Neutrophil (primary cell): ENCODE data around the gene LRRC25.

ENCODE experiments used
- H3K27ac ChIP-seq: fragments of 200-600 bp; sonication (generic); 2 replicates; pipeline ENCODE4 v1.5.1; 2016; ENCODE audit warnings: mild to moderate bottlenecking, moderate library complexity
- H3K27me3 ChIP-seq: fragments of 200-600 bp; sonication (generic); 2 replicates; pipeline ENCODE4 v1.6.0; 2016; ENCODE audit warnings: mild to moderate bottlenecking
- H3K36me3 ChIP-seq: fragments of 200-600 bp; sonication (generic); 2 replicates; pipeline ENCODE4 v1.5.1; 2017
- H3K4me1 ChIP-seq, 2 experiments: fragments of 200-600 bp in 1 of 2; sonication (generic) in 1 of 2; 1 replicate in 1 of 2; 2 replicates in 1 of 2; pipeline versions ENCODE4 v1.5.1 to v1.6.1; 2013 to 2016; ENCODE audit warnings: low read depth in 1 of 2, low read length in 1 of 2, mild to moderate bottlenecking in 1 of 2, moderate library complexity in 1 of 2; ENCODE audit not compliant: control insufficient read depth in 1 of 2, insufficient read depth in 1 of 2
- H3K4me3 ChIP-seq, 2 experiments: fragments of 200-600 bp in 1 of 2; sonication (generic) in 1 of 2; 1 replicate in 1 of 2; 2 replicates in 1 of 2; pipeline ENCODE4 v1.5.1; 2013 to 2016; ENCODE audit warnings: low read depth in 1 of 2, low read length in 1 of 2, mild to moderate bottlenecking in 1 of 2, moderate library complexity in 1 of 2
- H3K9me3 ChIP-seq: fragments of 200-600 bp; sonication (generic); 2 replicates; pipeline ENCODE4 v1.5.1; 2016
- TF ChIP-seq, protein P1 (sequence below): fragments of 200-600 bp; sonication (generic); IDR thresholded peaks from 2 replicates; pipeline ENCODE4 v1.5.1; 2016; ENCODE audit warnings: antibody characterized with exemption

The LRRC25 gene

DNA sequence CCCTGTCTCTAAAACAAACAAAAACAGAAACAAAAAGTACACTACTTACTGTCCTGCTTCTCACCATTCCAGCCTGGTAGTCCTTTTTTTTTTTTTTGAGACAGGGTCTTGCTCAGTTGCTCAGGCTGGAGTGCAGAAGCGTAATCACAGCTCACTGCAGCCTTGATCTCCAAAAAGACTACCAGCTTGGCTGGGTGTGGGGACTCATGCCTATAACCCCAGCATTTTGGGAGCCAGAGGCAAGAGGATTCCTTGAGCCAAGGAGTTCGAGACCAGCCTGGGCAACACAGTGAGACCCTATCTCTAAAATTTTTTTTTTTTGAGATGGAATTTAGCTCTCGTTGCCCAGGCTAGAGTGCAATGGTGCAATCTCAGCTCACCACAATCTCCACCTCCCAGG, 16.6 kb downstream of the LRRC25 start:
- peaks cover 8 to 9% of the 10 kb centered on the region in 2 experiments for H3K4me1 ChIP-seq
- H3K27me3 ChIP-seq, result peaks cover 25% of the 10 kb centered on the region
- TF ChIP-seq, protein P1, sequence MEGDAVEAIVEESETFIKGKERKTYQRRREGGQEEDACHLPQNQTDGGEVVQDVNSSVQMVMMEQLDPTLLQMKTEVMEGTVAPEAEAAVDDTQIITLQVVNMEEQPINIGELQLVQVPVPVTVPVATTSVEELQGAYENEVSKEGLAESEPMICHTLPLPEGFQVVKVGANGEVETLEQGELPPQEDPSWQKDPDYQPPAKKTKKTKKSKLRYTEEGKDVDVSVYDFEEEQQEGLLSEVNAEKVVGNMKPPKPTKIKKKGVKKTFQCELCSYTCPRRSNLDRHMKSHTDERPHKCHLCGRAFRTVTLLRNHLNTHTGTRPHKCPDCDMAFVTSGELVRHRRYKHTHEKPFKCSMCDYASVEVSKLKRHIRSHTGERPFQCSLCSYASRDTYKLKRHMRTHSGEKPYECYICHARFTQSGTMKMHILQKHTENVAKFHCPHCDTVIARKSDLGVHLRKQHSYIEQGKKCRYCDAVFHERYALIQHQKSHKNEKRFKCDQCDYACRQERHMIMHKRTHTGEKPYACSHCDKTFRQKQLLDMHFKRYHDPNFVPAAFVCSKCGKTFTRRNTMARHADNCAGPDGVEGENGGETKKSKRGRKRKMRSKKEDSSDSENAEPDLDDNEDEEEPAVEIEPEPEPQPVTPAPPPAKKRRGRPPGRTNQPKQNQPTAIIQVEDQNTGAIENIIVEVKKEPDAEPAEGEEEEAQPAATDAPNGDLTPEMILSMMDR, result no peak
- H3K9me3 ChIP-seq, result no peaks in the 10 kb centered on the region
- H3K27ac ChIP-seq, result no peak overlapping the region
- H3K4me3 ChIP-seq, result no peak overlapping the region
- H3K36me3 ChIP-seq, result no peaks in the 10 kb centered on the region

DNA sequence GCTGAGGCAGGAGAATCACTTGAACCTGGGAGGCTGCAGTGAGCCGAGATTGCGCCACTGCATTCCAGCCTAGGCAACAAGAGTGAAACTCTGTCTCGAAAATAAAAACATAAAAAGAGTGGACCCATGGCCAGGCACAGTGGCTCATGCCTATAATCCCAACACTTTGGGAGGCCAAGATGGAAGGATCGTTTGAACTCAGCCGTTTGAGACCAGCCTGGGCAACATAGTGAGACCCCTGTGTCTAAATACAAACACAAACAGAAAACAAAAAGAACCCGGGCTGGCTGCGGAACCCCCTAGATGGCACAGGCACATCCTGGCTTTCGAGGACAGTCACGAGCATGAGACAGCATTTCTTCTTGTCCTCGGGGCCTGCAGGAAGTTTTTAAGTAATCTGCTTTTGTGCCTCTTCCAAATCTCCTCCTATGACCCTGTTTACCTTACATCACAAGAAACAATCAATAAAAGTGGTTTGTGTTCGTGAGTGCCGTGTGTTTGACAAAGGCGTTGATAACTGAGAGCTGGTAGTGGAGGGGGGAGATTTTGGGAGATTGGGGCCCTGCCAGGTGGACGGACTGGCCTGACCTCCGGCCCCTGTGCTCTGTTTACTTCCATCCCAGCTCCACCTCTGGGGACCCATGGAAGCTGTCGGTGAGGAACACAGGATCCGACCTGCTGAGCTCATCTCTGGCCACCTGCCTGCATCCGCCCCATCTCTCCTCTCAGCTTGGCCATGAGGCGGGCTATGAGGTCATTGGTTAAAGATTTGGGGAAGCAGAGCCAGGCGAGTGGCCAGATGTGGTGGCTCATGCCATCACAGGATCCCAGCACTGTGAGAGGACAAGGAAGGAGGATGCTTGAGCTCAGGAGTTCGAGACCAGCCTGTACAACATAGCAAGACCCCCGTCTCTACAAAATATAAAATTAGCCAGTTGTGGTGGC, 17.3 kb downstream of the LRRC25 start:
- peaks cover 17% of the 10 kb centered on the region for H3K27me3 ChIP-seq
- H3K36me3 ChIP-seq, result no peaks in the 10 kb centered on the region
- peaks cover 14% of the 10 kb centered on the region in 2 experiments for H3K4me1 ChIP-seq
- H3K27ac ChIP-seq, result peak overlapping the region; percentile 63
- H3K4me3 ChIP-seq, result no peak overlapping the region
- no peaks in the 10 kb centered on the region for H3K9me3 ChIP-seq
- TF ChIP-seq, protein P1, result no peak

DNA sequence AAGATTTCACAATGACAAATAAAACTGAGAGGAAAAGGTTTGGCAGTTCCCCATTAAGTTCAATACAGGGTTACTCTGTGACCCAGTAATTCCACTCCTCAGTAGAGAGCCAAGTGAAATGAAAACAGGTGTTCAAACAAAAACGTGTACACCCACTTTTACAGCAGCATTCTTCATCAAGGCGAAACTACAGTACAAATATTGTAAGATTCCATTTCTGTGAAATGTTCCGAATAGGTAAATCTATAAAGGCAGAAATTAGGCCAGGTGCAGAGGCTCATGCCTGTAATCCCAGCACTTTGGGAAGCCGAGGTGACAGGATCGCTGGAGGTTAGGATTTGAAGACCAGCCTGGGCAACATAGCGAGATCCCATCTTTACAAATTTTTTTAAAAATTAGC, 20.4 kb downstream of the LRRC25 start:
- Histone ChIP-seq H3K4me1 (peaks cover 32 to 33% of the 10 kb centered on the region in 2 experiments), H3K27me3 (no peaks in the 10 kb centered on the region), H3K4me3 (no peak overlapping the region), H3K9me3 (no peaks in the 10 kb centered on the region), H3K36me3 (no peaks in the 10 kb centered on the region), H3K27ac (no peak overlapping the region)
- TF ChIP-seq, protein P1, result no peak

DNA sequence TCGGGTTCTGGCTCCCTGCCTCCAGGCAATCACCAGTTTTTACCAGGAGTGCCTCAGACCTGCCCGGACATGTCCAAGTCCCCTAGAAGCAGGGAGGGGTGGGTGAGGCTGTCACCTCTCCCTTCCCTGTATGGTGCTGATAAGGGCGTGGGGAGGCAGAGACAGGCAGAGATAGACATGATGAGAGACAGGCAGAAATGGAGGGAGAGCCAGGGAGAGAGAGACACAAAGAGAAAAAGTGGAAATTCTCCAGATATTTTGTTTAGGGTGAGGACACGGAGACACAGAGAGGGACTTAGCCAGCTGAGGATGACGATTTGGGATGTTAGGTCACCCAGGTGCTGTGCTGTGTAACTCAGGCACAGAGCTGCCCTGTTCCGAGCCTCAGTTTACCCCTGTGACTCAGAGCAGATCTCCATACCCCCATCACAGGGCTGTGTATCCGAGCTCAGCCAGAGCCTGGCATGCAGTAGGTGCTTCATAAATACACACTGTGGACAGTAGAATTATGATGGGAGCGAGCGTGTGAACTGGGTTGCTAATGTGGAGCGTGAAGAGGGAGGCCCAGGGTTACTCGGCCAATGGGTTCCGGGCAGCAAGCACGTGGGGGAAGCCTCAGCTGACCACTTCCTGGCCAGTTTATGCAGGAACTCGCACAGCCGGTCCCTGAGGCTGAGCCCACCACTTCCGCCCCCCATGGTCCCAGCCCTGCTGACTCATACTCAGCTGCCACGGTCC, 23.4 kb downstream of the LRRC25 start:
- no peaks in the 10 kb centered on the region for H3K36me3 ChIP-seq
- H3K27me3 ChIP-seq, result no peaks in the 10 kb centered on the region
- H3K27ac ChIP-seq, result peak overlapping the region; percentile 95
- TF ChIP-seq, protein P1, result no peak
- H3K9me3 ChIP-seq, result no peaks in the 10 kb centered on the region
- peak overlapping the region; percentile 36 to 43 for H3K4me3 ChIP-seq
- H3K4me1 ChIP-seq, result peaks cover 23 to 25% of the 10 kb centered on the region in 2 experiments

DNA sequence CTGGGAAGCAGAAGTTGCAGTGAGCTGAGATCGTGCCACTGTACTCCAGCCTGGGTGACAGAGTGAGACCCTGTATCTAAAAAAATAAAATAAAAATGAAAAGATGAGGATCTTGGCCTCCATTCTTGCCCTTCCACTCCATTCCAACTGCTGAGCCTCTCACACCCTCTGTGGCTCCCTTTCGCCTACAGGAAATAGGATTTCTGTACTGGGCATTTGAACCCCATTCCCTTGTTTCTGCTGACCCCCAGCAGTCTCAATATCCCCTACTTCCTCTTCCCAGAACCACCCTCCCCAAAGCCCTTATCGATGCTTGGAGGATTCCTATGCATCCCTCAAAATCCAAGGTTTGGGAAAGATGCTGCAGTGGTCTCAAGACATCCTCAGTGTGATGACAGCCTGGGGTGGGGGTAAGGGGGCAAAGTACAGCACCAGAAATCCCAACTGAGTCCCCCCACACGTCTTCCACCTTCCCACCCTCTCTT, 24.0 kb downstream of the LRRC25 start:
- no peaks in the 10 kb centered on the region for H3K36me3 ChIP-seq
- peaks cover 23 to 25% of the 10 kb centered on the region in 2 experiments for H3K4me1 ChIP-seq
- H3K27me3 ChIP-seq, result no peaks in the 10 kb centered on the region
- TF ChIP-seq, protein P1, result no peak
- peak overlapping the region; percentile 95 for H3K27ac ChIP-seq
- peak overlapping the region; percentile 36 to 43 for H3K4me3 ChIP-seq
- no peaks in the 10 kb centered on the region for H3K9me3 ChIP-seq
